NCI-H2171 treated with DMSO at 0.1 percent for 48 hours (cell line): ENCODE results near the gene PLA2G5.
"Not testable (repeated sequence)": the region's sequence is repeated elsewhere in the genome, so short reads cannot be mapped to it uniquely, and the experiment has no call there.

Source experiments
- DNase-seq: peaks from one replicate; lab custom pipeline; 2025; lab: John Stamatoyannopoulos, UW

The PLA2G5 gene

GRCh38 chr1:20120796-20121195 lies 50.8 kb downstream of the PLA2G5 start:
- DNase-seq, result no peak

- no peak for DNase-seq
Observed at GRCh38 chr1:20123722-20124455, 53.9 kb downstream of the PLA2G5 start.

GRCh38 chr1:20124456-20125057 lies 54.6 kb downstream of the PLA2G5 start:
- no peak for DNase-seq

DNA sequence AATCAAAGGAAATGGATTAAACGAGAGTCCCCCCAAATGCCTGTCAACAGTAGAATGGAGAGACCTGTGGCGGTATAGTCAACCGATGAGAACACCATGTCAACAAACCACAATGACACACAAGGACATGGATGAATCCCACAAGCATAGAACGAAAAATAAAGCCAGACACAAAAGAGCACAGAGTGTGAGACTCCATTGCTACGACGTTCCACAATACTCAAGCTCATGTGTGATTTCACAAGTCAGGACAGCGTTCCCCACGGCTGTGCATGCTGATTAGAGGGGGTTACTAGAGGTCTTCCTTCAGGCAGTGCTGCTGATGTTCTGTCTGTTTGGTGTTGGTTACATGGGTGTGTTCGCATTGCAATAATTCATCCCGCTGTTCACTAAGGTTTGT lies 55.1 kb downstream of the PLA2G5 start:
- no peak for DNase-seq

- no peak for DNase-seq
Observed at GRCh38 chr1:20126041-20126805, 56.2 kb downstream of the PLA2G5 start.

DNA sequence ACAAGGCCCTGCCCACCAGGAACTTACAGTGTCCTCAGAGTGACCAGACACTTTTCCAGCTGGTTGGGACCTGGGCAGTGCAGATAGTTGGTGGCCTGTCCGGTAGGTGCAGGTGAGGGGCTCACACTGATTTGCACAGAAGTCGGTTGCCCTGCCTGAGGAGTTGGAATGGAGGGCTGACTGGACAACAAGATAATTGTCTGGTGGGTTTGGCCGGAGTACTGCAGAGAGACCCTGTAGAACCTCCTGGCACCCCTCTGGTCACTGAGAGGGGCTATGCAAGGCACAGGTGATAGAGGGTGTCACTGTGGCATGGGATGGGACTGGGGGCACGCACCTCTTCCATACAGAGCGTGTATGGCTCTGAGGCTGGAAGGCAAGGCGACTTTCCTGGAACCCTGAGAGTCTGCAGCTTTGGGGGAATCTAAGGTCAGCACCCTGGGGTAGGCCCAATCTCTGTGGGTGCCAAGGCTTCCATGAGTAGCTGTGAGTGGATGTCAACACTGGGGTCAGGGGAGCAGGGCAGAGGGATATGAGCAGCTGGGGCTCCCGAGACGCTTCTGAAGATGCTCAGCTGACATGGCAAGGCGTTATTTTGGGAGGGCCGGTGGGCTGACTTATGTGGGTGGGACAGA lies 56.9 kb downstream of the PLA2G5 start:
- no peak for DNase-seq

DNA sequence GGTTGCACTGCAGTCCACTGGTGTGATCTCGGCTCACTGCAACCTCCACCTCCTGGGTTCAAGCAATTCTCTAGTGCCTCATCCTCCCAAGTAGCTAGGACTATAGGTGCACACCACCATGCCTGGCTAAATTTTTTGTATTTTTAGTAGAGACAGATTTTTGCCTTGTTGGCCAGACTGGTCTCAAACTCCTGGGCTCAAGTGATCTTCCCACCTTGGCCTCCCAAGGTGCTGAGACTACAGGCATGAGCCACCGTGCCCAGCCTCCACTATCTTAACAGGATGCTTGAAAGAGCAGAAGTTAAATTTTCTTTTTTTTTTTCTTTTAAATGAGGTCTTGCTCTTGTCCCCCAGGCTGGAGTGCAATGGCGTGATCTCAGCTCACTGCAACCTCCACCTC lies 60.5 kb downstream of the PLA2G5 start:
- not testable (repeated sequence) for DNase-seq

DNA sequence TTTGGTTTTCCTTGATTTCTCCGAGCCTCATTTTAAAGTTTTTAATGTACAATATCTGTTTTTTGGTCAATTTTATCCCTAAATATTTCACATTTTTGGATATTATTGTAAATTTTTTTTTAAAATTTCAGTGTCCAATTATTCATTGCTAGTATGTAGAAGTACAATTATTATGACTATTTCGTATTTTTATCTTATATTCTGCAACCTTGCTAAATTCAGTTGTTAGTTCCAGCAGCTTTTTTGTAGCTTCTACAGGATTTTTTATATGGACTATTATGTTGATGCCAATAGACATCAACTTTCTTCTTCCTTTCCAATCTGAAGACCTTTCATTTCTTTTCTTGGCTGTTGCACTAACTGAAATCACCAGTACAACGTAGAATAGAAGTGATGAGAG lies 65.0 kb downstream of the PLA2G5 start:
- no peak for DNase-seq

- no peak for DNase-seq
Observed at GRCh38 chr1:20136249-20136648, 66.3 kb downstream of the PLA2G5 start.

DNA sequence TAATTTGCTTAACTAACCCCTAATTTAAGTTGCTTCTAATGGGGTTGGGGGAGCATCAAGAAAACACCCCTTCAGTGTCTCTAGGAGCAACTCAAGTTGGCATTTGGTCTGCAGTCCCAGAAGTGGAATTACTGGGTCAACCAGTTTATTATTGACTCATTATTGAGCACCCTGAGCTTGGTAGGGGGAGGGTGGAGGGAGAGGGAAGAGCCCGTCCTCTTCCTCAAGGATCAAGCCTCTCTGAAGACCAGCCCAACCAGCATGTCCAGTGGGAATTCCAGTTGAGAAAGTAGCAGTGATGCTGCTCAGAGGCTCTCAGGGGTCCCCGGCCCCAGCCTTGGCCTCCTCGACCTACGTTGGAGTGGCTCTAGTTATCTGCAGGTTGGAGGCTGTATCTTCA lies 67.1 kb downstream of the PLA2G5 start:
- no peak for DNase-seq

DNA sequence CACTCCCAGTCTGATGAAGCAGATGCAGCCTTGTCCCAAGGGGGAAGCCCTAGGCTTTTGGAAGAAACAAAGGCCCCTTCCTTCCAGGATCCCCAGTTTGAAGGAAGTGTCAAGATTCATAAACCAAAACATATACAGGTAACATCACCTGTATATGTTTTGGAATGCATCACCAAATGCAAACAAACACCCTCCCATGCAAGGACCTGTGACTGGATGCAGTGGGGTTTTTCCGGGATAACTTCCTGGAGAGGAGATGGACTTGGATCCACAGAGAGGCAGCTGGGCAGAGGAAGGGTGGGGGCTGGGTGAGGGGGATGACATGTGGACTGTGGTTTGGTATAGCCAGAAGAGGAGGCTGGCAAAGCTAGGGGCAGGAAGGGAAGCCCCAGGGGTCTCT lies 67.6 kb downstream of the PLA2G5 start:
- no peak for DNase-seq

- no peak for DNase-seq
Observed at GRCh38 chr1:20138346-20138745, 68.4 kb downstream of the PLA2G5 start.

DNA sequence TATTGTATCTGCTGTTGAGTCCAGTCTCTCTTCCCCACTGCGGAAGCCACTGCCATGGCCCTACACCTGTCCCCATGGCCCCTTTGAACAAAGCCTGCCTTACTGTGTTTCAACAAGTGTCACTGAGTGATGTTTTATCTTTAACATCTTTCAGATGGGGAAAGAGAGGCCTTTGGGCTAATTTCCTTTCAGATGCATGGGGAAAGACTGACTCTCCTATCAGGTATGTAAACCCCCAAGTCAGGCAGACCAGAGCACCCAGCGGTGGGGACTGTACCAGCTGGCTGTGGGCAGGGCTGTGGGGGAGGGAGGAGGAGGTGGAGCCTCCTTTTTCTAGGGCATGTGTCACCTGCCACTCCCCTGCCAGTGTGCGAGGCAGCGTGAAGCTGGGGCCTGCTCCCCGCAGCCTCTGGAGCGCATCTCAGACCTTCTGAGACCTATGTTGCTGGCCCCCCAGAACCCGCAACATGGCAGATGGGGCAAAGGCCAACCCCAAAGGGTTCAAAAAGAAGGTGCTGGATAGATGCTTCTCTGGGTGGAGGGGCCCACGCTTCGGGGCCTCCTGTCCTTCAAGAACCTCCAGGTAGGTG lies 69.1 kb downstream of the PLA2G5 start, which contains the start of gene PLA2G2F:
Gene PLA2G2F (plus strand): TSS at position 363 of the 590 bp plus-strand sequence. CDS start 105 bp downstream, at position 468.
- DNase-seq, result no peak

DNA sequence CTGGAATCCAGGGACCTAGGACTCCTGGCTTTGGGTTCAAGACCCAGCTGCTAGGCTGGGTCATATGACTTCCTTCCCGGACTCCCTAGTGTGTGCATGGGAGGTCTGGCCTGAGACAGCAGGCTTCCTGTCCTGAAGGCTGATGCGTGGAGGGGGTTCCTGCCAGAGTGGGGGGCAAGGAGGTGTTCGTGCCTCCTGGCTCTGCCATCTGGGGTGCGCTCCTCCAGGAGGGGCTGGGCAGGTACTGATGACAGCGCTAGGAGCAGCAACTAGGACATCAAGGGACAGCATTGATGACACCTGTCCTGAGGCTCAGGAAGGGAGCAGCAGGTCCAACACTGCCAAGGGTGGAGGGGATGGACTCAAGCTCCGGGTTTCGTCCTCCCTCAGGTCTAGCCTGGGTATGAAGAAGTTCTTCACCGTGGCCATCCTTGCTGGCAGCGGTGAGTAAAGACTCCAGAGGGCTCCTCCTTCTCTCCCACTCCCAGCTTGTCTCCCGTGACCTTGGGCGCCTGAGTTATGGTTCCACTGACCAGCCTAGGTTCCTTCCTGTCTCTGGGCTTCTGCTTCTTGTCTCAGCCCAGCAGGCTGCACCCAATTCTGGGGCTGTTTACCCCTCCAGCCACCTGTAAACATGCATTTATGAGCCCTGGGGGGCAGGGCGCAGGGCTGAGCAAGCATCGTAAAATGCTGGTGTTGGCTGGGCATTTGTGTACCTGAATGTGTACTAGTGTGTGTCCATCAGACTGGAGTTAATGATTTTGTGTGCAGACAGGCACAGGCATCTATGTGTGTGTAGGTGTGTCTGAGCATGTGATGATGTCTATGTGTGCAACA lies 70.0 kb downstream of the PLA2G5 start:
- DNase-seq, result no peak

DNA sequence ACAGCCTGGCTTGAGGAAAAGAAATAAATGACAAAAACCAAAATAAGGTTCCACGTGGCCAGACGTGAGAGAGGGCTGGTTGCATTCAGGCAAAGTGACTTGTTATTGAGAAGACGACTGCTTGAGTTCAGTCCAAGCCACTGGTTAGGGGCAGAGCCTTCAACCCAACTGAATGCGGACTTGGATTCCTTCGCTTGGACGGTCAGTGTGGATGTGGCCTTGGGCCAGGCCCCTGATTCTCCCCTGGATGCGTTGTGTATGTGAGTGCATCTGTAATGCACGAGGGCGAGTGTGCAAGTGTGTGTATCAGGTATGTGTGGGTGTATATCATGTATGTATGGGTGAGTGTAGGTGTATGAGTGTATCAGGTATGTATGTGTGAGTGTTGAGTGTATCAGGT lies 71.0 kb downstream of the PLA2G5 start:
- no peak for DNase-seq

- DNase-seq, result no peak
Observed at GRCh38 chr1:20141466-20141865, 71.5 kb downstream of the PLA2G5 start.
